SKM-1 (cell line): Measurements from ENCODE around the gene HCK.

ENCODE experiments used
- DNase-seq: peaks from one replicate; lab custom pipeline; 2025; ENCODE audit not compliant: unreplicated experiment; lab: John Stamatoyannopoulos, UW

The HCK gene

GRCh38 chr20:32052090-32052777, at the start of gene HCK:
Gene HCK, plus strand, starts transcription at chr20:32052242.
- peak; percentile 39 for DNase-seq

DNA sequence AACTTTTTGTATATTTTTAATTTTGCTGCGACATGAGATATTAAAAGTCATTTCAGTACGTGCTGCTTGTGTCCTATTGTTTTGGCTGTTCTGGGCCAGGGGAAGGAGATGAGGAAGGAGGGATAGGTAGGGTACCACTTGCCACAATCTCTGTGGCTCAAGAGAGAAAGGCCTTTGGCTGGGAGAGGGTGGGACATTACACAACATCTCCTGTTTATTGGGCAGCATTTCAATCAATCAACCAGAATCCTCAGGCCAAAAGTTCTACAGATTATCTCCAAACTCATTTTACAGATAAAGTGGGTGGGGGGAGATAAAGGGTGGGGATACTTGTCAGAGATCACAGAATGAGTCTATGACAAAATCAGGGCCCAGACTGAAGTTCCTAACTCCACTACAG, 48.7 kb upstream of the HCK start:
- no peak for DNase-seq

DNA sequence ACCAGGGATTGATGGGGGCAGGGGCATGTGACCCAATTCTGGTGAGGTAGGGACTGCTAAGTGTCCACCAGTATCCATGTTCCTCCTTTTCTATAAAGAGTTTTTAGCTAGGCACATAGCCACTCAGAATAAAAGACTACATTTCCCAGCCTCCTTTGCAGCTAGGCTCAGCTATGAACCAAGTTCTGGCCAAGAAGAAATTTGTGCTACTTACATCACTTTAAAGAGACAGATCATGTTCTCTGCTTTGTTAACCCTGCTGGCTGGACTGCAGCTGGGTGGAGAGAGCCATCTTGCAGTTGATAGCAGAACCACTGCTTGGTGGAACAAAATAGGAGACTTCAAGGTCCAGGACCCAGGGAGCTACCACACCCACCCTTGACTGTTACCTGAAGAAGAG, 47.1 kb upstream of the HCK start:
- no peak for DNase-seq

DNA sequence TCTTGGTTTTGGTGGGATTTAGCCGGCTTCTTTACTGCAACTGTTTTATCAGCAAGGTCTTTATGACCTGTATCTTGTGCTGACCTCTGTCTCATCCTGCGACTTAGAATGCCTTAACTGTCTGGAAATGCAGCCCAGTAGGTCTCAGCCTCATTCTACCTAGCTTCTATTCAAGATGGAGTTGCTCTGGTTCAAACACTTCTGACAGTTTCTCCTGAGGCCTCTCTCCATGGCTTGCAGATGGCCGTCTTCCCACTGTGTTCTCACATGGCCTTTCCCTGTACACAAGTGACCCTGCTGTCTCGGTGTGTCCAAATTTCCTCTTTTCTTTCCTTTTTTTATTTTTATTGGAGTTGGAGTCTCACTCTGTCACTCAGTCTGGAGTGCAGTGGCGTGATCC, 46.0 kb upstream of the HCK start:
- no peak for DNase-seq

DNA sequence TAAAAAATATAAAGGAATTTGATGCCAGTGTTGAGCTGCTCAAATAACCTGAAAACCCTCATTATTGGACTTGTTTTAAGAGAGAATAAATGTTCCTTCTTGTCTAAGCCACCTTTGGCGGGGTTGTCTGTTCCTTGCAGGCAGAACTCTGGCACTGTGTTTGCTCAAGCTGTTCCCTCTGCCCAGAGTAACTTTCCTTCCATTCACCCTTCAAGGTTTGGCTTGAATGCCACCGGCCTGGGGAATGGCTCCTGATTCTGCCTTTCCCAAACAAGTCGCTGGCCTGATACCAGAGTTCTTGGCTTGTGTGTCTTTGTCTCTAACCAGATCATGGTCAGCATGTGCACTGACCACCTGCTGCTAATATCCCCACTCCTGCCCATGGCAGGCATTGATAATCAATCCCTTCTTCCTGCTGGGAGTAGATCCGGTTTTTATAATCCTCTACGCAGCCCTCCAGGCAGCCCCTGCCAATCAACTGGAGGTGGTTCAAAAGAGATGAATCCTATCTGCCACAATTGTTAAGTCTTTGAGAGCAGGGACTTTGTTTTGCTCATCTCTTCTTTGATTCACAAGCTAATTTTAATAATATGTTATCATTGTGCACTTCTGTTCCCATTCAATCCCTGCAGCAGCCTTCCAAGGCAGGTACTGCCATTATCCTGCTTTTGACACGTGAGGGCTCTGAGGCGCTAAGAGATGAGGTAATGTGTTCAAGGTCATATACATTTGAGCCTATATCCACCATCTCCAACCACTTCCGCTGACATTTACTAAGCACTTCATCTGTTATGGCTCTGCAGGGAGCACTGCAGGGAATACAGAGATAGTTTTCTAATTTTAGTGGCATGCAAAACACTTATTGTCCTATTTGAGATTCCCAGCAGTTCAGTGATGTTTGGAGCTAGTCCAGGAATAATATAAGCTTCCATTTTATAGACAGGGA, 44.9 kb upstream of the HCK start:
- DNase-seq = no peak

- no peak for DNase-seq
These were observed 44.0 kb upstream of the HCK start for GRCh38 chr20:32007787-32008616.

- DNase-seq = no peak
These were observed 42.5 kb upstream of the HCK start for GRCh38 chr20:32009564-32009963.

- DNase-seq = no peak
These were observed 41.9 kb upstream of the HCK start, which contains the start of gene CCM2L for GRCh38 chr20:32010101-32010500. Gene CCM2L, plus strand, starts transcription at chr20:32010438. Its CDS starts 17 bp downstream, at chr20:32010455.

- no peak for DNase-seq
These were observed 41.4 kb upstream of the HCK start for GRCh38 chr20:32010666-32011065.

DNA sequence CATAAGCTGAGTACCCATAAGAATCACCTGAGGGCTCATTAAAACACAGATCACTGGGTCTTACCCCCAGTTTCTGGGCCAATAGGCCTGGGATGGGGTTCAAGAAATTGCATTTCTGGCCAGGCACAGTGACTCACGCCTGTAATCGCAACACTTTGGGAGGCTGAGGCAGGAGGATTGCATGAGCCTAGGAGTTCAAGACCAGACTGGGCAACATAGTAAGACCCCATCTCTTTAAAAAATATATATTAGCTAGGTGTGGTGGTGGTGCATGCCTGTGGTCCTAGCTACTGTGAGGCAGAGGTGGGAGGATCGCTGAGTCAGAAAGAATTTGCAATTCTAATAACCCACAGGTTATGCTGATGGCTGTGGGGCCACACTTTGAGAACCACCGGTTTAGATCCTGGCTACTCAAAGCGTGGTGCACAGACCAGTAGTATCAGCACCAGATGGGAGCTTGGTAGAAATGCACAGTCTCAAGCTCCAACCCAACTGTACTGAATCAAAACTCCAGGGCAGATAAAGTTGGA, 39.8 kb upstream of the HCK start:
- no peak for DNase-seq

GRCh38 chr20:32013326-32013725, 38.7 kb upstream of the HCK start:
- DNase-seq = no peak

DNA sequence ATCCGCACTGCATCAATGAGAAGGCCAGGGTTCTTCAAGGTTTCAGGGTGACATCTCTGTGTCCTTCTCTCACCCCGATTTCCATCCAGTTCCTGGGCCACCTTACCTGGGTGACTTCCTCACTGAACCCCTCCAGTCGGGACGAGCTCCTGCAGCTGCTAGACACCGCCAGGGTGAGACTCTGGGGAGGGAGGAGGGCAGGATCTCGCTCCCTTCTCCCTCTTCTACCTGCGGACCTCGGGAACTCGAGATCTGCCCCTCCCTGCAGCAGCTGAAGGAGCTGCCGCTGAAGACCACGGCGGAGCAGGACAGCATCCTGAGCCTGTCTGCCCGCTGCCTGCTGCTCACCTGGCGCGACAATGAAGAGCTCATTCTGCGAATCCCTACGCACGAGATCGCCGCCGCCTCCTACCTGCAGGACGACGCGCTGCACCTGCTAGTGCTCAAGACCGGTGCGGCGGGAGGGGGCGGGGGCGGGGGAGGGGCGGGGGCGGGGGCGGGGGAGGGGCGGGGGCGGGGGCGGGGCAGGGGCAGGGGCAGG, 34.3 kb upstream of the HCK start:
- no peak for DNase-seq

- DNase-seq = no peak
These were observed 33.5 kb upstream of the HCK start for GRCh38 chr20:32018269-32019155.

DNA sequence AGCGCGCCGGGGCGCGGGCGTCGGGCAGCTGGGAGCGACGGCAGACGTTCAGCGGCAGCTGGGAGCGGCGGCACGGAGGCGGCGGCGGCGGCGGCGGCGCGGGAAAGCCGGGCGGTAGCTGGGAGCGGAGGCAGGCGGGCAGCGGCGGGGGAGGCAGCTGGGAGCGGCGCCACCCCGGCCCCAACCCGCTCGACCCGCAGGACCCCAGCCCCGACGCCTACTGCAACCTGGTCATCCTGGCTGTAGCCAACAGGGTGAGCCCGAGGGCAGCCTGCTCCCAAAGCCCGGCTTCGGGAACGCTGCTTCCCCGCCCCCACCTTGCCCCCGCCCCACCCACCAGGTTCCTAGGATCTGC, 32.9 kb upstream of the HCK start:
- no peak for DNase-seq

- DNase-seq = no peak
These were observed 32.2 kb upstream of the HCK start for GRCh38 chr20:32019563-32020463.

DNA sequence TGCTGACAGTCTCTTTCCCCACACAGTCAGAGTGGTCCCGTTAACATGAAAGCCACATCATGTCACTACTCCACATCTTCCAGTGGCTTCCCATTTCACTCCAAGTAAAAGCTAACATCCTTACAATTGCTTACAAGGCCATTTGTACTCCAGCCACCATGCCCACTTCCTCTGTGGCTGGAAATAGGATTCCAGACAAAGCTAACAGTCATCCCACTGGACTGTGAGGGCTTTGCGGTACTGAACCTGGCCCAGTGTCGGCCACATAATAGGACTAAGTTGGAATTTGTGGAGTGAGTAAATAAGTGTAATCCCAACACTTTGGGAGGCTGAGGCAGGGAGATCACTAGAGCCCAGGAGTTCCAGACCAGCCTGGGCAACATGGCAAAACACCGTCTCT, 31.0 kb upstream of the HCK start:
- no peak for DNase-seq

- DNase-seq = no peak
These were observed 27.3 kb upstream of the HCK start for GRCh38 chr20:32024683-32025295.

- no peak for DNase-seq
These were observed 24.4 kb upstream of the HCK start for GRCh38 chr20:32027643-32028042.
